IMR-90 (cell line): ENCODE measurements around the gene GCFC2. TPM values are rescaled to one million over a fixed set of nuclear protein-coding genes. Genes with fewer than 3 reads are reported as not detected.

ENCODE experiments used
- ATAC-seq: fragments of 200-7000 bp; cut with Tn5 transposase; 2 replicates; pipeline ENCODE4 v1.9.1; 2020; ENCODE audit warnings: low read depth, mild to moderate bottlenecking, moderate library complexity
- BruUV-seq: library from RNA; stranded (reverse); fragments of 400-500 nt; replicated peaks from 2 replicates; lab custom pipeline; 2021; lab: Mats Ljungman, UMichigan
- CTCF ChIA-PET: fragments of 300-600 bp; formaldehyde crosslinking; extraction: SDS; loops from one replicate; lab custom pipeline; 2021; ENCODE audit warnings: antibody characterized with exemption; lab: Yijun Ruan, JAX
- POLR2A ChIA-PET: fragments of 300-600 bp; sonication (Branson Sonifier 250); formaldehyde crosslinking; loops from one replicate; lab custom pipeline; 2022; ENCODE audit warnings: antibody characterized with exemption; ENCODE audit not compliant: unreplicated experiment; lab: Charles Lee
- DNase-seq: peaks from one replicate; pipeline ENCODE4 v3.0.0; 2013
- H2AFZ ChIP-seq: replicated peaks from 2 replicates; pipeline ENCODE3; 2013; ENCODE audit warnings: low read length, mild to moderate bottlenecking; ENCODE audit not compliant: poor library complexity
- H2AK5ac ChIP-seq: 2 replicates; pipeline ENCODE4 v1.6.1; 2013; ENCODE audit warnings: low read depth, low read length, inconsistent platforms
- H2AK9ac ChIP-seq: replicated peaks from 2 replicates; pipeline ENCODE3; 2013; ENCODE audit warnings: mild to moderate bottlenecking, low read depth, low read length, moderate library complexity; ENCODE audit not compliant: poor library complexity
- H2BK120ac ChIP-seq: 2 replicates; pipeline ENCODE4 v1.6.1; 2013; ENCODE audit warnings: low read depth, low read length, inconsistent platforms
- H2BK15ac ChIP-seq: 3 replicates; pipeline ENCODE4 v1.6.1; 2013; ENCODE audit warnings: low read depth, low read length, inconsistent platforms
- H2BK20ac ChIP-seq: 2 replicates; pipeline ENCODE4 v1.6.1; 2013; ENCODE audit warnings: low read depth, mild to moderate bottlenecking, inconsistent platforms, low read length, moderate library complexity
- H2BK5ac ChIP-seq: 2 replicates; pipeline ENCODE4 v1.6.1; 2013; ENCODE audit warnings: mild to moderate bottlenecking, low read depth, low read length, inconsistent platforms; ENCODE audit not compliant: poor library complexity, severe bottlenecking
- H3K14ac ChIP-seq: replicated peaks from 2 replicates; pipeline ENCODE4 v1.6.1; 2013; ENCODE audit warnings: low read depth, low read length, inconsistent platforms
- H3K18ac ChIP-seq: 2 replicates; pipeline ENCODE4 v1.6.1; 2013; ENCODE audit warnings: low read depth, low read length, control low read depth
- H3K23ac ChIP-seq: 2 replicates; pipeline ENCODE4 v1.6.1; 2013; ENCODE audit warnings: low read depth, low read length, inconsistent platforms
- H3K27ac ChIP-seq: 2 replicates; pipeline ENCODE4 v1.5.1; 2013; ENCODE audit warnings: mild to moderate bottlenecking, control low read depth, low read length; ENCODE audit not compliant: insufficient read depth
- H3K27me3 ChIP-seq: 2 replicates; pipeline ENCODE4 v1.6.1; 2013; ENCODE audit warnings: low read length; ENCODE audit not compliant: control insufficient read depth, insufficient read depth
- H3K36me3 ChIP-seq: 2 replicates; pipeline ENCODE4 v1.6.1; 2013; ENCODE audit warnings: low read length, mixed read lengths; ENCODE audit not compliant: control insufficient read depth, insufficient read depth
- H3K4ac ChIP-seq: 2 replicates; pipeline ENCODE4 v1.6.1; 2013; ENCODE audit warnings: low read depth, low read length, inconsistent platforms
- H3K4me1 ChIP-seq: 2 replicates; pipeline ENCODE4 v1.6.1; 2013; ENCODE audit warnings: low read length, mixed read lengths; ENCODE audit not compliant: control insufficient read depth, insufficient read depth
- H3K4me2 ChIP-seq: 2 replicates; pipeline ENCODE4 v1.6.1; 2013; ENCODE audit warnings: low read depth, mild to moderate bottlenecking, control low read depth, low read length, moderate library complexity
- H3K4me3 ChIP-seq: 2 replicates; pipeline ENCODE4 v1.5.1; 2013; ENCODE audit warnings: low read depth, mild to moderate bottlenecking, control low read depth, low read length, moderate library complexity; ENCODE audit not compliant: insufficient read depth
- H3K56ac ChIP-seq: 2 replicates; pipeline ENCODE4 v1.6.1; 2013; ENCODE audit warnings: low read length, inconsistent platforms; ENCODE audit not compliant: insufficient read depth; ENCODE audit errors: extremely low read depth
- H3K79me1 ChIP-seq, 2 experiments: 2 replicates each; pipeline ENCODE4 v1.6.1; 2013; ENCODE audit warnings: low read length in 2 of 2, inconsistent platforms in 1 of 2, low read depth in 1 of 2
- H3K9ac ChIP-seq: 2 replicates; pipeline ENCODE4 v1.6.1; 2013; ENCODE audit warnings: low read depth, low read length, control low read depth
- H3K9me1 ChIP-seq: 2 replicates; pipeline ENCODE4 v1.6.1; 2013; ENCODE audit warnings: low read length, inconsistent platforms; ENCODE audit not compliant: insufficient read depth
- H3K9me3 ChIP-seq: 2 replicates; pipeline ENCODE4 v1.6.1; 2013; ENCODE audit warnings: low read length; ENCODE audit not compliant: control insufficient read depth, insufficient read depth
- H4K20me1 ChIP-seq: 2 replicates; pipeline ENCODE4 v1.6.1; 2013; ENCODE audit warnings: low read length, inconsistent platforms; ENCODE audit not compliant: insufficient read depth
- H4K5ac ChIP-seq: 2 replicates; pipeline ENCODE4 v1.6.1; 2013; ENCODE audit warnings: mild to moderate bottlenecking, low read depth, low read length, control low read depth
- H4K8ac ChIP-seq, 2 experiments: 2 replicates each; pipeline ENCODE4 v1.6.1; 2013; ENCODE audit warnings: low read depth in 2 of 2, low read length in 2 of 2, control low read depth in 1 of 2, inconsistent platforms in 1 of 2
- H4K91ac ChIP-seq: 2 replicates; pipeline ENCODE4 v1.6.1; 2013; ENCODE audit warnings: low read depth, low read length, inconsistent platforms; ENCODE audit not compliant: insufficient read depth
- RCOR1 ChIP-seq: IDR thresholded peaks from 2 replicates; pipeline ENCODE4 v1.6.1; 2012; ENCODE audit warnings: mild to moderate bottlenecking, low read length, improper control_type of control experiment; ENCODE audit not compliant: insufficient replicate concordance
- WGBS, 2 experiments: methylation state at CpG; one replicate each; pipeline versions ENCODE4 v1.1.5 to v1.1.7; 2013; ENCODE audit warnings: missing lambda C conversion rate in 2 of 2; ENCODE audit not compliant: insufficient read length in 1 of 2; ENCODE audit errors: extremely low coverage in 2 of 2; 5-methylcytosine and 5-hydroxymethylcytosine counted together
- dilution Hi-C: fragments of 300-500 bp; cut with HindIII; formaldehyde crosslinking; loops from one replicate; pipeline ENCODE4 v1.14.3; 2018; ENCODE audit warnings: low sequenced_read_pairs; ENCODE audit not compliant: unreplicated experiment
- in situ Hi-C: fragments of 300-500 bp; cut with MboI; formaldehyde crosslinking; loops from 3 replicates; pipeline ENCODE4 v1.14.3; 2019; ENCODE audit warnings: low sequenced_read_pairs, inconsistent platforms, mixed read lengths
- intact Hi-C: fragments of 100-400 bp; cut with micrococcal nuclease; formaldehyde crosslinking; loops from 2 replicates; pipeline ENCODE4 v1.10.0; 2022
- polyA plus RNA-seq, 3 experiments: library from polyadenylated mRNA; depleted of rRNA; stranded (reverse); fragments of >200 nt; gene quantifications; 2 replicates each; pipeline ENCODE4 v1.2.3, GENCODE V29; 2012; ENCODE audit warnings: low replicate concordance in 1 of 3
- total RNA-seq: library from RNA; depleted of rRNA; stranded (reverse); fragments of >200 nt; gene quantifications from 2 replicates; pipeline ENCODE4 v1.2.3, GENCODE V29; 2012

The GCFC2 gene
- total and polyA plus RNA-seq, 2 of the 4 experiments (the other 2 are of a cell fraction), result 6.4 to 10.0 TPM

- Histone ChIP-seq H3K9ac (no peak overlapping the region), H3K14ac (no peak overlapping the region), H3K4me2 (no peak overlapping the region), H4K5ac (no peak overlapping the region), H2BK120ac (no peak overlapping the region), H4K20me1 (no peaks in the 10 kb centered on the region), H3K27me3 (no peaks in the 10 kb centered on the region), H3K9me3 (no peaks in the 10 kb centered on the region), H3K27ac (no peak overlapping the region), H3K79me1 (no peaks in the 10 kb centered on the region; a peak in 1 of 4 replicates), H3K56ac (no peak overlapping the region), H3K18ac (no peak overlapping the region), H2BK20ac (no peak overlapping the region), H3K4me3 (no peak overlapping the region), H2AK5ac (no peak overlapping the region), H2AK9ac (no peak overlapping the region), H2AFZ (no peak overlapping the region), H3K36me3 (peaks cover 9% of the 10 kb centered on the region), H3K23ac (no peak overlapping the region), H2BK15ac (no peak overlapping the region), H3K4ac (no peak overlapping the region), H3K9me1 (no peaks in the 10 kb centered on the region; the same call in 1 of the 2 replicates), H2BK5ac (no peak overlapping the region), H4K8ac (no peak overlapping the region), H3K4me1 (no peaks in the 10 kb centered on the region; the same call in 1 of the 2 replicates), H4K91ac (no peak overlapping the region)
- no peak for DNase-seq
- ChIA-PET POLR2A (no interaction called here), CTCF (no interaction called here)
- intact Hi-C loops, result no loop called here
- 100% methylated on average over 1 of the region's 4 CpGs; no CpG with 5 or more reads in 1 of the 2 experiments for WGBS, 2 experiments
- in situ Hi-C loops, result no loop called here
- no peak for TF ChIP-seq RCOR1
- ATAC-seq, result no peak
- no TSS peak for BruUV-seq
- dilution Hi-C loops, result no loop called here
Measured at GRCh38 chr2:75703589-75704287, 7.0 kb downstream of the GCFC2 start.
